GM18502 (cell line): Measurements from ENCODE around the gene MYH7B.

Source experiments
- ATAC-seq: cut with Tn5 transposase; IDR thresholded peaks from one replicate; pipeline ENCODE4 v1.9.1; 2021; ENCODE audit warnings: mild to moderate bottlenecking; ENCODE audit not compliant: unreplicated experiment, poor library complexity

MYH7B gene

GRCh38 chr20:34955231-34956040 is at the start of gene MYH7B, which contains the start of gene GSS:
TSS of gene MYH7B (plus strand) at chr20:34955868. CDS start at chr20:34978006, 22,138 bp downstream.
TSS of gene GSS (minus strand) at chr20:34955806. CDS start at chr20:34951852, 3,954 bp downstream.
- ATAC-seq: peak; percentile 89

GRCh38 chr20:34907616-34908469 is 47.8 kb upstream of the MYH7B start:
- ATAC-seq: no peak

DNA sequence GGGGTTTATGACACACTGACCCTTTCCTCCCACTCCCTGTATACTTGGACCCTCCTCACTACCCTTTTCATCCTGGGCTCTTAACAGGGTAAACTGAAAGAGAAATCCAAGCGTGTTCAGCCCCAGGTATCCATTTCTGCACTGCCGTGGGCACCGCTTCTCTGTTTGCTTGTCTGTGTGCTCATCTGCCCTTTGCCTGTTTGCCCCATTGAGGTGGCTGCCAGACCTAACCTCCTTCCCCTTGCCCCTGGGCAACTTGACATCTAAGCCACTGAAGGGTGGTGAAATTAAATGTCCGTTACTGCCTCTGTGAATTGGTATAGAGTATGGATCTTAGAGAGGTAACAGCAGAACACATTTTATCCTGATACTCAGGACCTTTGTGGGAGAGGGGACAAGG is 40.5 kb upstream of the MYH7B start:
- ATAC-seq: no peak

GRCh38 chr20:34915749-34916455 is 39.8 kb upstream of the MYH7B start:
- ATAC-seq: no peak

DNA sequence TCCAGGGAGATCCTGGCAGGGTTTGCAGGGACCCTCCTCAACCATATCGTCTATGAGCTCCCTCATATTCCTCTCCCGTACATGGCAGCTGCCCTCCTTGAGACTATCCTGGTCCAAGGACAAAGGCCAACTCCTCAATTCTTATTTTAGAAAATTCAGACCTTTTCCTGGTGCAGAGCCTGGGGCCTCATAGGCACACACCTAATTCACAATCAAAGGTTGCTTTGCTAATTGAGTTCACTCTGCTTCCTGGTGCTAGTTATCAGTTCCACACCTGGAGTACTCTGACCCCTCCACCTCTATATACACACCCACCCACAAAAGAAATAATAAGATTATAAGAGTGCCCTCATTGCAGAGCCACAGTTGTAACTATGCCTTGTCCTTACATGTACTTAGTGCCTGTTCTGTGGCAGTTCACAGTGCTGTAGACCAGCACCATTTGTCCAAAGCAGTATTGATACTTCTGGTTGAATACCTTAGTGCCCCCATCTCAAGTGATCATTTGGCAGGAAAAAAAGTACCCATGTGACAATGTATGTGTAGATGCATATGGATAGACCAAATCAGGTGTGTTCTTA is 38.8 kb upstream of the MYH7B start:
- no peak for ATAC-seq

- no peak for ATAC-seq
Measured at GRCh38 chr20:34920055-34920454, 35.6 kb upstream of the MYH7B start.

DNA sequence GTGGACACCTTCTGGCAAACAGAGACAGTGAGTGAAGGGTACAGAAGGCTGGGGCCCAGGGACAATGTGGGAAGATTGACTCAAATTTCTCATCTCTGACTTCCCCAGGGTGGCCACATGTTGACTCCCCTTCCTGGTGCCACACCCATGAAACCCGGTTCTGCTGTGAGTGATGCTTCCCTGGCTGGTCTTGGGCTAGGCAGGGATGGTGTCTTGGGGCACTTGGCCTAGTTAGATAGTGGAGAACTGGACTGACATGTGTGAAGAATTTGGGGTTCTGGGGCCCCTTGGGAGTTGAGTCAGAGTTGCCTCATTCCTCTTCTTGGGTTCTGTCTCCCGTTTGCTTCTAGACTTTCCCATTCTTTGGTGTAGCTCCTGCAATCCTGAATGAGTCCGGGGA is 34.2 kb upstream of the MYH7B start:
- ATAC-seq: no peak

DNA sequence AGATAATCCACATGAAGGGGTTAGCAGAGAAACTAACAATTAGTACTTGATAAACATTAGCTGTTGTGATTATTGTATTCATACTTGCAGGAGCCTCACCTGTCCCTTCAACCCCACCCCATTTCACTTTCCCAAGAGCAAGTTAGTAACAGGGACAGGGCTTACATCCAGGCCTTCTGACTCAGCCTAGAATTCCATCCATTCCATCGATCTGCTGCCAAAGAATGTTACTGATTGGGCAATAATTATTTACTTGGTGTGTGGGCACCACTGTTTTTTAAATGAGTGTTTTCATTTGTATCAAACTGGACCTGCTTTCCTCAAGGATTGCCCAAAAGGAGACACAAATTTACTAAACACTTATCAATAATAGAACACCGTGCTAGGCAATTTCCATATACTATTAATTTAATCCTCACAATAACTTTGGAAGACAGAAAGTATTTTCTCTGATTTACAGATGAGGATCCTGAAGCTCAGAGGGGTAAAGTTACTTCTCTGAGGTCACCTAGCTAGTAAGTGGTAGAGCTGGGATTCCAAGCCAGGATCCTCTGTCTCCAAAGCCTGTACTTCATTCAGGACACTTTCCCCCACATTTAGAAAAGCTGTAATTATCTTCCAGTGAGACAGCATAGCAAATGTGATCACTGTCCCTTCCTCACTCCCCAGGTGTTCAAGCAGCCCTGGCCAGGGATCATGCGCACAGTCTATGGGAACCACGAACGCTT is 32.9 kb upstream of the MYH7B start:
- no peak for ATAC-seq

DNA sequence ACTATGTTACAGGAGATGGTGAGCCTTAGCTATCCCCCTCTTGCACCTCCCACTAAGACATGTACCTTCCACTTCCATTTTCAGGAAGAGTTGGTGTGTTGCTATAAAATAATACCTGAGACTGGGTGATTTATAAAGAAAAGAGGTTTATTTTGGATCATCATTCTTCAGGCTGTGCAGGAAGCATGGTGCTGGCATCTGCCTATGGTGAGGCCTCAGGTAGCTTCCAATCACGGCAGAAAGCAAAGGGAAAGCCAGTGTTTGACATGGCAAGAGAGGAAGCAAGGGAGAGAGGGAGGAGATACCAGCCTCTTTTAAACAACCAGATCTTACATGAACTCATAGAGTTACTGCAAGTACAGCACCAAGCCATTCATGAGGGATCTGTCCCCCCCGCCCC is 32.3 kb upstream of the MYH7B start:
- ATAC-seq: no peak

DNA sequence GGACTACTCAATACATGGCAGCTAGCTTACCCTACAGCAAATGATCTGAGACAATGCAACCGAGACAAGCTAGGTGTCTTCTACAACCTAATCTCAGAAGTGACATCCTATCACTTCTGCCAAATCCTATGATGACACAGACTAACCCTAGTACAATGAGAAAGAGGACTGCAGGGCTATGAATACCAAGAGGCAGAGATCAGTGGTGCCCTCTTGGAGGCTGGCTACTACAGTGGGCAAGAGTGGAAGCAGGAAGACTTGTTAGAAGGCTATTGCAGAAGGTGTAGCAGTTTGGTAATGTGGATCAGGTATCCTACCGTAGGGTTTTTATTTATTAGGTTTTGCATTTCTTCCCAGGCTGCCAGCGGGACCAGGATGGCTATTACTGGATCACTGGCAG is 30.3 kb upstream of the MYH7B start:
- ATAC-seq: no peak

DNA sequence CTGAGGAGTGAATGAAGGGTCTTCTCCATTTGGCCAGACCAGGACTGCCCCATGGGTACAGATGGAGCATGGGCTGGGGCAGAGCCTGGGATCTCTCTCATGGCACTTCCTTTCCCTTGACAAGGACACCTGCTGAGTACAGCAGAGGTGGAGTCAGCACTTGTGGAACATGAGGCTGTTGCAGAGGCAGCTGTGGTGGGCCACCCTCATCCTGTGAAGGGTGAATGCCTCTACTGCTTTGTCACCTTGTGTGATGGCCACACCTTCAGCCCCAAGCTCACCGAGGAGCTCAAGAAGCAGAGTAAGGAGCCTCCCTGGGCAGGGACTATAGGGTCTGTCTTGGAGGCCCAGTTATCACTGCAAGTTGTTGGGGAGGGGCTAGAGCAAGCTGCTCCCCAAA is 29.7 kb upstream of the MYH7B start:
- no peak for ATAC-seq

- ATAC-seq: no peak
Measured at GRCh38 chr20:34926581-34926980, 29.1 kb upstream of the MYH7B start.

DNA sequence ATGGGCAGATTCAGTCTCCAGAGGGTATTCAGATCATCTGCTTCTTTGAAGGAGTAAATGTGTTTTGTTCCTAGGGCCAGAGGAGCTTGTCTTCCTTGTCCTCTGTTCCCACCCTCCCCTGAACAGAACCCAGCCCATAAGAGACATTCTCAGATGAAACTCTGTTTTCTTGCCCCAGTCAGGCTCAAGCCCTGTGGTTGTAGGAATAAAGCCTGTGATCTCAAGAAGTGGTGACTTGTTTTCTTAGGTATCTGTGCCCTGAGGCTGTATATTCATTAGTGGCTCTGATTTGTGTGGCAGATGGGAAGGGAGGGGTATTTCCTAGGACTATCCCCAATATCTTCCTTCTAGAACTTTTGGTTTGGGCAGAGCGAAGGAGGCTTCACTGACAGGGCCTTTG is 27.9 kb upstream of the MYH7B start:
- no peak for ATAC-seq

- ATAC-seq: no peak
Measured at GRCh38 chr20:34928411-34928810, 27.3 kb upstream of the MYH7B start.

DNA sequence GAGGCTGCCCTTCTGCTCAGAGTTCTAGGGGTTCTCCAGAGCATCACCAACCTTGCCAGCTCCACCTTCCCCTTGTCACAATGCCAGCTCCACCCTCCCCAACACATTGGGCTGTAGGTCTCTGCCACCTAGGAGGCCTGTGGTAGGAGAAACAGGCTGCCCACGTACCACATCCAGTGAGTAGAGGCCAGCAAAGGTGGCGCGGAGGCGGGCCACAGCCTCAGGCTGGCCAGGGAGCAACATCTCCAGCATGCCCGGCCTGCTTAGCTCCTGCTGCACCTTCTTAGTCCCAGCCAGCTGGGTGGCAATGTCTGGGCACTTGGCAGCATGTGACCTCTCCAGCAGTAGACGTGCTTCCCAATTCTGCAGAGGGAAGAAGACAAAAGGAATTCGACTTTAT is 23.9 kb upstream of the MYH7B start:
- ATAC-seq: no peak

- no peak for ATAC-seq
Measured at GRCh38 chr20:34938466-34939163, 17.1 kb upstream of the MYH7B start.

DNA sequence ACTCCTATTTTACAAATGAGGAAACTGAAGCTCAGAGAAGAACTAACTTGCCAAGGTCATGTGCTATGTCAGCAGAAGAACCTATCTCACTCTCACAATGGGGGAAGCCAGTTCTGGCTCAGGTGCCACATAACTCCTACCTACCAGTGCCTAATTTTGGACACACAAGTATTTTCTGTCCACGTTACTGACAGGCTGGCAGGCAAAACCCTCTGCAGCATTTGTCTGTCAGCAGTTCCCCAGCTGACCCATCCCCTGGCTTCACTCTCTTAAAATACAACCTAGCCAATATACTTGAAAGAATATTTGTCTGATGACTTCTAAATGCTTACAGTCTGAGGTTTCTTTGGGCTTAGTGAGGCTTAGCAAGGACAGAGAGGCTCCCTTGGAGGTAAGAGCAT is 15.6 kb upstream of the MYH7B start:
- no peak for ATAC-seq

DNA sequence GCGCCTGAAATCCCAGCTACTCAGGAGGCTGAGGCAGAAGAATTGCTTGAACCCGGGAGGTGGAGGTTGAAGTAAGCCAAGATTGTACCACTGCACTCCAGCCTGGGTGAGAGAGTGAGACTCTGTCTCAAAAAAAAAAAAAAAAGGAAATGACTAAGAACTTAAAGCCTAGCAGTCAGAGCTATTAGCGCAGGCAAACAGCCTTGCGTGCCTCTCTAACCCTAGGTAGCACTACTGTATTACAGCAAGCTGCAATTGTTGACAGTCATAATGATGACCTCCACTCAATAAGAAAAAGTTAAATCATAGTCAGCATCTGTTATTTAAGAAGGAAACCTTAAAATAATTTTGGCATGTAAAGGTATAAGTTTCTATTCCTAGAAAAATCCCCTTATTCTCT is 14.4 kb upstream of the MYH7B start:
- ATAC-seq: no peak

DNA sequence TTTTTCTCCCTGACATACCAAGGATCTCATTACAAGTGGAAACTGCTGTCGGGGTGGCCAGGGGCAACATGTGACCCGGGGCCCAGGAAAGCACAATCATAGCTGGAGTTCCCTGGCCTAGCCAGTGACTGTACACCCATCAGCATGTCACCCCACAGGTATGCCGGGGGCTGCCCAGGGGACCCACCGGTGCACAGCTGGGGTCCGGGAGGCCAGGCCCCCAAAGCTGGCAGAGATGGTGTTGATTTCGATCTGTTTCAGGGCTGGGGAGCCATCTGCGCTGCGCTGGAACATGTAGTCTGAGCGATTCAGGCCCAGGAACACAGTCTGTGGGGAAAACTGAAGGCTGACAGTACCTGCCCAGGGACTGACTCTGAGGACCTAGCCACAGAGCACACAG is 13.4 kb upstream of the MYH7B start:
- ATAC-seq: no peak
